Measurements from ENCODE around the gene BAHD1.
A peak's percentile ranks its signal among the peaks of the same experiment; 100 is the strongest.

The BAHD1 gene

DNA sequence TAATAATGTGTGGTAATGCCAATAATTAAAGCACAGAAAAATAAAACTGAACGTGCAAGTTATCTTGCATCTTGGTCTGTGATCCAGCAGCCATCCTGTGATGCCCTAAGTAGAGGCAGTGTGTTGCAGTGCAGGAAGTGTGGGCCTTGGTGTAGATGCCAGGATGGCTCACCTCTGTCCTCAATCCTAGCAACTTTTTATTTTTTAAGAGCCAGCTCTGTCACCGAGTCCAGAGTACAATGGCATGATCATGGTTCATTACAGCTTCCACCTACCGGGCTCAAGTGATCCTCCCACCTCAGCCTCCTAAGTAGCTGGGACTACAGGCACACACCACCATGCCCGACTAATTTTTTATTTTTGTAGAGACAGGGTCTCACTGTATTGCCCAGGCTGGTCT is 7.6 kb downstream of the BAHD1 start:
- DNase-seq: no peak

- DNase-seq: no peak
Observed at GRCh38 chr15:40449275-40449674, 8.5 kb downstream of the BAHD1 start.

GRCh38 chr15:40450047-40450446 is 9.3 kb downstream of the BAHD1 start:
- DNase-seq: no peak

DNA sequence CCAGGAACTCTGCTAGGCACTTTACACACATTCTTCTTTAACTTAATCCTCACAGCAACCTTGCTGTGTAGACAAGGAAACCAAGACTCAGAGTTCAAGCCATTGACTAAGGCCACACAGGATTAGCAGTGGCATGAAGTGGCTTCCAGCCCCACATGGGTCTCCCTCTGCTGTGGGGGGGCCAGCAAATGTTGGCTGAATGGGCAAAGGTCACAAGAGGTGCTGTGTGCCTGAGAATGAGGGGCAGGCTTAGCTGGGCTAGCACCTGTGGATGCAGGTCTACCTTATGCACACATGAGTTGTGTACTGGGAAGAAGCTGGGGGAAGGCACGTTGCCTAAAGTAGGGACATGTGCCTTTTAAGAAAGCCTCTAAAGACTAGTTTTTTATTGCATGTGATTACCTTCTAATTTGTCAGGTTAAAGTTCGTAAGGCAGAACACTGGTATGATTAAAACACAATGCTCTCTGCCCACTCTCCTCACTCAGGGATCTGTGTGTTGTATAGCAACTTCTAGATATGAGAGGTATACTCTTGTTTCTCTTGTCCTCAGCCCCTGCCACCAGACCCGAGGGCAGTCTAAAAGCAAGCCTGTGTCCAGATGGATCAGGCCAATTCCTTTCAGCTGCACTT is 10.9 kb downstream of the BAHD1 start:
- DNase-seq: no peak

GRCh38 chr15:40452296-40453090 is 11.7 kb downstream of the BAHD1 start:
- DNase-seq: no peak

- peak; percentile 44 for DNase-seq
Observed at GRCh38 chr15:40453941-40454340, 13.2 kb downstream of the BAHD1 start.

DNA sequence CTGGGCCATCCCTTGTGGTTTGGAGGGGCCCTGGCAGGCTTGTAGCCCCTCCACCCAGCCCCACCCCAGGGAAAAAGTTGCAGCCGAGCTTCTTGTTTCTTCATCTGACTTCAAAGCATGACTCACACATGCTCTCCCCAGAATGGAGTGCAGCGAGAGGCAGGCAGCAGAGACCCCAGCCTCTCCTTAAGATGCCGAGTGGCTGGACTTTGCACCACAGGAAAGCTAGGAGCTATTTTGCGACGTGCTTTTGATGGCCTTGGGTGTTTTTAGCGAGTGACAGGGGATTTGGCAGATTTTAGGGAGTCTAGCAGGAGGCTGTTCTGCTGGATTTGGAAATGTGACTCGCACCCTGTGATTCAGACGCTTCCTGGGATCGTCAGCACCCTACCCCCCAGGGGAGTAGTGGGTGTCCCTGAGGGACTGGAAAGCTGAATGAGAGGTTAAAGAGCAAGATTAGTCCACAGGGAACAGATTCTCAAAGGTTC is 14.2 kb downstream of the BAHD1 start:
- no peak for DNase-seq

- DNase-seq: no peak
Observed at GRCh38 chr15:40456299-40456712, 15.6 kb downstream of the BAHD1 start.

DNA sequence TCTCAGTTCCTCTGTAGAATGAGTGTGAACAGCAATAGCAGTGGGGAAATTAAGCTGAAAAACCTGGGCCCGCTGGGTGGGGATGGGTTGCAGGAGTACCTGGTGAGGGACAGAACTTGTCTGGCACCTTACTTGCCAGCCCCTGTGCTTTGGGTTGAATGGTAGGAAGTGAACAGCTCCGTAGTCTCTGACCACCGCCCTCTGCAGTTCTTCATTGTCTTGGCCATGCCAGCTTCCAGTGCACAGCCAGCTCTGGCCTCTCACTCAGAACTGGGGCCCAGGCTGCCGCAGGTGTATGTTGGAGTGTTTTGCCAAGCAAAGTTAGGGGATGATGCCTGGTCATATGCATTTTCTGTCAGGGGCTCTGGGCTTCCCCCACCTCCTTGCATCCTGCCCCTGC is 16.0 kb downstream of the BAHD1 start:
- no peak for DNase-seq

DNA sequence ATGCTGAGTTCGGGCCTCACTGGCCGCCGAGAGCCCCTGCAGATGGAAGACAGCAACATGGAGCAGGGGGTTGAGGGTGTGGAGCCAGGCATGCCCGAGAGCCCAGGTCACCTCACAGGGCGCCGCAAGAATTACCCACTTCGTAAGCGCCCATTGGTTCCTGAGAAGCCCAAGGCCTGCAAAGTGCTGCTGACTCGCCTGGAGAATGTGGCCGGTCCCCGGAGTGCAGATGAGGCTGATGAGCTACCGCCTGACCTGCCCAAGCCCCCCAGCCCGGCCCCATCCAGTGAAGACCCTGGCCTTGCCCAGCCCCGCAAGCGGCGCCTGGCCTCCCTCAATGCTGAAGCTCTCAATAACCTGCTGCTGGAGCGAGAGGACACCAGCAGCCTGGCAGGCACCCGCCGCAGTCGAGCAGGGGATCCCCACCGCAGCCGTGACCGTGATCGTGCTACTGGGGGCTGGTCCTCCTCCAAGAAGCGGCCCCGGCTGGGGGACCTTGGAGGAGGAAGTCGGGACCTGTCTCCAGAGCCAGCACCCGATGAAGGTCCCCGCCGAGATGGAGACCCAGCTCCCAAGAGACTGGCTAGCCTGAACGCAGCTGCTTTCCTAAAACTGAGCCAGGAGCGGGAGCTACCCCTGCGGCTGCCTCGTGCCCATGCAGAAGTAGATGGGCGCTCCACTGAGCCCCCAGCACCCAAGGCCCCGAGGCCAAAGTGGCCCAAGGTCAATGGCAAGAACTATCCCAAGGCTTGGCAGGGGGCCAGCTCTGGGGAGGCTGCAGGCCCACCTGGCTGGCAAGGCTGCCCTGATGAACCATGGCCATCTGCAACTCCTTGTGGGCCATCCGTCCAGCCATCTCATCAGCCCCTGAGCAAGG is 18.0 kb downstream of the BAHD1 start:
- no peak for DNase-seq

DNA sequence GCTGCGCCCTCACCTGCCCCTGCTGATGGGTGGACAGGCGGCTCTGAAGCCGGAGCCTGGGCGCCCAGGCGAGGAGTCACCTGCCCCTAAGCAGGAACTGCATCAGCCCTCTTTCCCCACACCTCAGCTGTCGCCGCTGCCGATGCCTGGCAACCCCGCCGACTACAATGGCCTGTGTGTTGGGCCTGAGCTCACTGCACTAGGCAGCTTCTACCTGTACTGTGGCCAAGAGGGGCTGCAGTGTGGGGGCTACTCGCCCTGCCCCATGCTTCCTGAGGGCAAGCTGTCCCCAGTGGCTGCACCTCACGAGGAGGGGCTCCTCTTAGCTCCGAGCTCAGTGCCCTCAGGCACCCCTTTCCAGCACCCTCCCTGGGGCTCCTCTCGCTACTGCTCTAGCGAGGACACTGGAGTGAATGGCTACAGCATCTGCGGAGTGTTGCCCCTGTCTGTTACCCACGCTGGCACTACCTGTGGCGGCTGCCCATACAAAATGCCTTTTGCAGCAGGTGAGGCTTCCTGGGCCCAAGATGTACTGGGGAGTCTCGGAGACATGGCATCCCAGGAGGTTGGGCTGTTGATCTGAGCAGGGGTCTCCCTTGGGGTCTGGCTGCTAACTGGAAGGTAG is 18.8 kb downstream of the BAHD1 start:
- DNase-seq: no peak

DNA sequence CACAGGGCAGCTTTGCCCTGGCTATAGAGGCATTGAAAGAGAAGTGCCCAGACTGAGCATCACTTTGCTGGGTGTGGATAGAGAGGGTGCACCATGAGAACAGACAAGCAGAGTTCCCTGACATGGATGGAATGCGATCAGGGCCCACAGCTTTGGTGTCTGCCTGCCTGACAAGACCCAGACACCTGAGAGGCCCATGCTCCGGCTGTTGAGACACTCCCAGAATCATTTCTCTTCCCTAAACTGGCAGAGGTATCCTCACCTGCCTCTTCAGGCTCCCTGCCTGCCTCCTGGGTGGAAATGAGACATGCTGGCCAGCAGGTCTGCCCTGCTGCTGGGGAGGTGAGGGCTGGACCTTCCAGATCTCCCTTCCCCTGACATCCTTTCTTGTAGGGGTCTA is 19.7 kb downstream of the BAHD1 start:
- DNase-seq: no peak

DNA sequence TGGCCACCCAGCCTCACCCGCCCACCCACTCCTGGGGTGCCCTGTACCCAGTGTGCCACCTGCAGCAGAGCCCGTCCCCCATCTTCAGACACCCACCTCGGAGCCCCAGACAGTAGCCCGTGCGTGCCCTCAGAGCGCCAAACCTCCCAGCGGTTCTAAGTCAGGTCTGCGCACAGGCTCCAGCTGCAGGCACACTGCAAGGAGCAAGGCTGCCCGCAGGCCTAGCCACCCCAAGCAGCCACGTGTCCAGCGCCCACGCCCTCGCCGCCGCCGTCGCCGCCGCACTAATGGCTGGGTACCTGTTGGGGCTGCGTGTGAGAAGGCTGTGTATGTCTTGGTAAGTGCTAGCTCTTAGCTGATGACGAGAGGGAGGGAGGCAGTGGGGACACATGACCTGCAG is 21.2 kb downstream of the BAHD1 start:
- no peak for DNase-seq

GRCh38 chr15:40463279-40463678 is 22.5 kb downstream of the BAHD1 start:
- no peak for DNase-seq

- no peak for DNase-seq
Observed at GRCh38 chr15:40463886-40464545, 23.3 kb downstream of the BAHD1 start.

DNA sequence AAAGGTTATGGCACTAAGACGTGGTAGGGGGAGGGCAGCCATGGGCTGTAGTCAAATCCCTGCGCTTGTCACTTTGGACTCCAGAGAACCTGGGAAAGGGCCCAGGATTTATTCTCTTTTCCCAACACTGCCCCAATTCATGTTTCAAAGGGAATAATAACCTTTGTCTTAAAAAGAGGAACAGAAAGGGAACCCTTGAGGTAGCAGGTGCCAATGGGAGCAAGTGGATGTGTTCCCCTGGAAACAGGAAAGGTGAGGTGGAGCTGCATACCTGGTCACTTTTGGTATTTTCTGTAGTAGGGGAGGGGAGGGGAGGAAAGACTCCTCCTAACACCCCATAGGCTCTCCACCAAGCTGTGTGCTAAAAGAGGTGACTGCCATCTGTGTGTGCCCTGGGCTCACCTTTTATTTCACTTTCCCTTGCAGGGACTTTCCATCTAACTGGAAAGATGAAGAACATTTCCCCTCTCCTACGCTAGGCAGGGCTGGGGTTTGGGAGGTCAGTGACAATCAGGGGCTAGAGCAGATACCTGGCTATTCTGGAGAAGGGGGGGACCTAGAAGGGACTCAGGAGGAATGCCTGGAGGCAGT is 23.9 kb downstream of the BAHD1 start:
- no peak for DNase-seq

- DNase-seq: no peak
Observed at GRCh38 chr15:40465939-40466338, 25.2 kb downstream of the BAHD1 start.

DNA sequence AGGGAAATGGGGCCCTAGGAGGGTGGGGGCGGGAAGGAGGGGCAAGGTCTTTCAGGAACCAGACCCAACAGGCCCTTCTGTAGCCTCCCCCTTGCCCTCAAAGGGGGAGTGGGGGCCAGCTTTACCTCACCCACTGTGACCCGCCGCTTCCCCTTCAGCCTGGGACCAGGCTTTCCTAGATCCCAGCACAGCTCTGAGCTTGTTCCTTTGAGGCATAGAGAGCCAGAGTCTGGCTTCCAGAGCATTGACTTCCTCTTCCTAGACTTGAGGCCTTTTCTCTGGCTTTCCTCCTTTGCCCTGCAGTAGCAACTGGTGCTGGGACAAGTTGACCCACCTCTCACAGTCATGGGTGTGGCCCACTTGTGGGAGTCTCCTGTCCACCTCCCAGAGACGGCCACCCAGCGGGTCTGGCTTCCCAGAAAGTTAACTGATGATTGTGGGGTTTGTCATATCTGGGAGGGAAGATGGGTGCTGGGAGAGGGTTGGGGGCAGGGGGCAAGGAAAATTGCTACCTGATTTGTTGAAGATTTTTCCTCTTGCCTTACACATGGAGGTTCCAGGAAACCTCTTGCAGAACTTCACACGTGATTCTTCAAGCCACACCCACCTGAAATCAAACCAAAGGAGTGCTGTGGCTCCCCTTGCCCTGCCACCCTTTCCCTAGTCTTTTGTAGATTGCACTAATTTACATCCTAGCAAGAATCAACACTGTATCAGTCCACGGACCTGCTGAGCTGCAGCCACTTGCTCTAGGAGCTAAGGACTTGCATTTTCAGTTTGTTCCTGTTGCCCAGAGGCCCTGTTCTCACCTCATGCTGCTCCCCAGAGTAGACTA is 25.9 kb downstream of the BAHD1 start:
- no peak for DNase-seq

DNA sequence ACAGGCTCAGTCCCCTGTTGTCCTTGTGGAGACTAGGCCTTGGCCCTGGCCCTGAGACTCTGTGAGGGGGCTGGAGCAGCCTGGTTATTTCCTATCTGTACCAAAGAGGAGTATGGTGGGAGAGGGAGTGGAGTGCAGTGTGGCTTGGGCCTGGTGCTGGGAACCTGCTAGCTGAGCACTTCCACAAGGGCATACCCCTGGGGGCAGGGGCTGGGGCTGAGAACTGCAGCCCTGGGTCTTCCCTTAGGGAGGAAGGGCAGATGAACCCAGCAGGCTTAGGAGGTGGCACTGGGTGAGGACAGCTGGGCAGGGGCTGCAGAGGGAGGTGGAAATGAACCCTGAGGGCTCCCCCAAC is 26.5 kb downstream of the BAHD1 start:
- DNase-seq: no peak

DNA sequence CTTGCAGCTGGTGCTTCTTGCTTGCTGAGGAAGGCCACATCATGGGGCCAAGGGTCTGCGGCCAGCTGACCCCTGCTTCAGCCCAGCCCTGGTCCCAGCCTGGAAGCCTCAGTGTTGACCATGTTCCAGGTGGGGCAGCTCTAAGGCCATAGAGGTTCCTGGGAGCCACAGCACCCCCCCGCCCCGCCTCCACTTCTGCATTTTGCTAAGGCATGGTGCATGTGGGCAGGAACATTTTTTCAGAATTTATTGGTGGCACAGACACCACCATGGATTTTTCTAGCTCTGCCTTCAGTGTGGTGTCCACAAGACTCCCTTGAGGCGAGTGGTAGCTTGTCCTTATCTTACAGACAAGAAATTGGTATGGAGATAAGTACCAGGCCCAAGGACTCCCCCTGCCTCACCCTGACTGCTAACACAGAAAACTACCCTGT is 28.2 kb downstream of the BAHD1 start:
- DNase-seq: no peak

- no peak for DNase-seq
Observed at GRCh38 chr15:40469776-40470390, 29.1 kb downstream of the BAHD1 start.

All from CD4-positive, alpha-beta T cell treated with Interleukin-12 subunit alpha and Interleukin-12 subunit beta, for 1 hour (primary cell).